K562 (cell line): Measurements from ENCODE around the gene AMBRA1.

Experiments used
- POLR2A ChIP-seq: fragments of 450-650 bp; conservative IDR thresholded peaks from 2 replicates; pipeline ENCODE4 v1.6.1; 2016
- ZNF695 ChIP-seq: fragments of 450-650 bp; formaldehyde crosslinking; IDR thresholded peaks from 2 replicates; pipeline ENCODE4 v1.4.0; 2020; ENCODE audit warnings: mild to moderate bottlenecking, moderate library complexity

- TF ChIP-seq ZNF695 (no peak), POLR2A (no peak)
Observed at GRCh38 chr11:46369458-46370152, 224.2 kb downstream of the AMBRA1 start.
